Effector memory CD4-positive, alpha-beta T cell (primary cell): ENCODE measurements around the gene LTBP1.

Source experiments
- DNase-seq, 3 donors: peaks; one replicate each; pipeline ENCODE4 v3.0.0-alpha.2; 2020
- H3K27ac ChIP-seq: 2 replicates; pipeline ENCODE4 v1.7.0; 2013; ENCODE audit warnings: mild to moderate bottlenecking, low read length, moderate library complexity; ENCODE audit not compliant: insufficient read depth, poor library complexity, severe bottlenecking
- H3K27me3 ChIP-seq: replicated peaks from 2 replicates; pipeline ENCODE4 v1.7.0; 2013; ENCODE audit warnings: mild to moderate bottlenecking, low read length; ENCODE audit not compliant: insufficient read depth, control insufficient read depth, poor library complexity, severe bottlenecking
- H3K36me3 ChIP-seq: 2 replicates; pipeline ENCODE4 v1.7.0; 2013; ENCODE audit warnings: mild to moderate bottlenecking, low read length, moderate library complexity; ENCODE audit not compliant: control insufficient read depth, insufficient read depth
- H3K4me1 ChIP-seq: 2 replicates; pipeline ENCODE4 v1.7.0; 2013; ENCODE audit warnings: low read length, mild to moderate bottlenecking; ENCODE audit not compliant: control insufficient read depth, insufficient read depth, poor library complexity, severe bottlenecking
- H3K4me3 ChIP-seq: 2 replicates; pipeline ENCODE4 v1.7.0; 2013; ENCODE audit warnings: low read length, low read depth, mild to moderate bottlenecking; ENCODE audit not compliant: insufficient read depth, poor library complexity, severe bottlenecking
- H3K9me3 ChIP-seq: 2 replicates; pipeline ENCODE4 v1.7.0; 2013; ENCODE audit warnings: mild to moderate bottlenecking, low read length, moderate library complexity; ENCODE audit not compliant: control insufficient read depth

Gene LTBP1

DNA sequence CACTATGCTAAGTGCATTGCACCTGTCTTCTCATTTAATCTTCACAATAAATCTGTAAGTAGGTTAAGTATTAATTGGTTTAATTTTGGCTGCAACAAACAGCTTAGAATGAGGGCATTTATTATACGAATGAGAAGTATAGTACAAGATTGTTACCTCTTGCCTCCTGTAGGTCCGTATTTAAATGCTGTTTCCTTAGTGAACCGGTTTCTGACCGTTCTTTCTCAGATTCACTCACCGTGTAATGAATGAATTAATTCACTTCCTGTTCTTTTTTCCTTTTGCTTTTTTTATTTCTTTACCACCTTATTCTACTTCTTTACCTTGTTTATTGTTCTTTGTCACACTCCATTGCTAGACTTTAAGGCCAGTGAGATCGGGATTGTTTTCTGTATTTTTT is 375.9 kb downstream of the LTBP1 start:
- no peak overlapping the region for H3K27ac ChIP-seq

DNA sequence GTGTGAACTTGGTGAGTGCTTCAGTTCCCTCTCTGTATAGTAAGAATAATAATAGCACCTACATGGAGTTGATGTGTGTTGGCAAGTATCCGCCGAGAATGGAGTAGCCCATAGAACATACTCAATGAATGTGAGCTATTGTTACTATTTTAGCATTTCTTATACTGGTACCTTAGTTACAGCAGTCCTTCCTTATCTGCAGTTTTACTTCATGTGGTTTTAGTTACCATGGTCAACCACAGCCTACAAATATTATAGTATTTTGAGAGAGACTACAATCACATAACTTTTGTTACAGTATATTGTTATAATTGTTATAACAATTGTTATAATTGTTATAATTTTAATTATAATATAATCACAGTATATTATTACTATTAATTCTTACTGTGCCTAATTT is 377.2 kb downstream of the LTBP1 start:
- no peaks in the 10 kb centered on the region for H3K27me3 ChIP-seq
- no peak for DNase-seq
- H3K9me3 ChIP-seq: no peaks in the 10 kb centered on the region

More for the DNA sequence above, 375.9 kb downstream of the LTBP1 start:
- Histone ChIP-seq H3K4me1 (no peaks in the 10 kb centered on the region), H3K27me3 (no peaks in the 10 kb centered on the region), H3K9me3 (no peaks in the 10 kb centered on the region), H3K36me3 (no peaks in the 10 kb centered on the region), H3K4me3 (no peak overlapping the region)
- no peak for DNase-seq

DNA sequence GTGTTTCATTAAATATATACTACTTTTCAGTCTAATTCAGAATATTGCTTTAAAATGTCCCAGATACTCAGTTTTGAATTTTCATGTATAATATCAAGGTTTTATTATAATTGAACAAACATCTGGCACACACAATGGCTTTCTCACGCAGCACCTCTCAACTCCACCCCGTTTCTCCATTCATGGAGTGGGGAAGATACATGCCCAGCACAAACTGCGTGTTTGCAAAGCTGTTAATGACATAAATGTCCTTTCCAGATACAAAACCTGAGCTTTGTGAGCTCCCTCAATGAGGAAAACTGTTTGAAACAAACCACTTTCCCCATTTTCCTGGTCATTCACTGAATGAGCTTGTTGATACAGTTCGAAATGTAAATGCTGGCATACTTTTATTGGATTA is 379.3 kb downstream of the LTBP1 start:
- H3K9me3 ChIP-seq: no peaks in the 10 kb centered on the region
- no peaks in the 10 kb centered on the region for H3K36me3 ChIP-seq
- H3K27ac ChIP-seq: no peak overlapping the region

More for the DNA sequence above, 377.2 kb downstream of the LTBP1 start:
- H3K4me1 ChIP-seq: no peaks in the 10 kb centered on the region
- H3K36me3 ChIP-seq: no peaks in the 10 kb centered on the region
- H3K4me3 ChIP-seq: no peak overlapping the region
- H3K27ac ChIP-seq: no peak overlapping the region

DNA sequence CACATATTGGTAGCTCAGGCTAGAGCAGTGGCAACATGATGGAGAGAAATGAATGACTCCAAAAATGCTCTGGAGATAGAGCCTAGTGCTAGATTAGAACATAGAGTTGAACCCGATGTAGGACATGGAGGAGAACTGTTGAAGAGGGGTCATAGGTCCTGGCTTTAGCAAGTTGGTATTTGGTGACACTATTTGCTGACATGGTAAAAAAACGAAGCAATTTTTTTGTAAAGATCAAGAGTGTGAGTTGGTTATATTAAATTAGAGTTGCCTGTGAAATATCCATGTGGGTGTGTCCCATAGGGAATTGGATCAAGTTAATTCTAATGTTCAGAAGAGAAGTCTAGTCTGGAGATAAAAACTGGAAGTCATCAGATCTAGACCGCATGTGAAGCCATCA is 386.7 kb downstream of the LTBP1 start:
- no peak overlapping the region for H3K4me3 ChIP-seq
- no peaks in the 10 kb centered on the region for H3K9me3 ChIP-seq
- no peaks in the 10 kb centered on the region for H3K36me3 ChIP-seq
- no peak for DNase-seq
- no peaks in the 10 kb centered on the region for H3K27me3 ChIP-seq
- no peak overlapping the region for H3K27ac ChIP-seq
- H3K4me1 ChIP-seq: no peaks in the 10 kb centered on the region

More for the DNA sequence above, 379.3 kb downstream of the LTBP1 start:
- H3K4me3 ChIP-seq: no peak overlapping the region
- no peak for DNase-seq
- no peaks in the 10 kb centered on the region for H3K27me3 ChIP-seq
- H3K4me1 ChIP-seq: no peaks in the 10 kb centered on the region

DNA sequence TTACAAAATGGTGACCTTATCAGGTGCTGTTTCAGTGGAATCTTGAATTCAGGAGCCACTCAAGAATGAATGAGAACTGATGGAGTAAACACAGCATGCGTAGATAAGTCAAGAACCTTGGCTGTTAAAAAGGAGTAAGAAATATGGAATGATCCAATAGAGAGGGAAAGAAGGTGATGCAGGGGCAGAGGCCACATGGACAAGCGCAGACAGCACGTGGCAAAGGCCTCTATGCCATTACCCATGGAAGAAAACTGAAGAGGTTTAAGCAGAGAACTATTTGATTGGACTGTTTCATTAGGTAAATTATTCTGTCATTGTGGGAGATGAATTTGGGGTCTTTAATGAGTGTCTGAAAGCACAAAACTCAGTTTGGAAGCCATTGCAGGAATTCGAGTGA is 387.3 kb downstream of the LTBP1 start:
- H3K4me3 ChIP-seq: no peak overlapping the region
- H3K27me3 ChIP-seq: no peaks in the 10 kb centered on the region
- H3K36me3 ChIP-seq: no peaks in the 10 kb centered on the region
- no peak overlapping the region for H3K27ac ChIP-seq
- no peaks in the 10 kb centered on the region for H3K4me1 ChIP-seq
- DNase-seq: no peak
- H3K9me3 ChIP-seq: no peaks in the 10 kb centered on the region

DNA sequence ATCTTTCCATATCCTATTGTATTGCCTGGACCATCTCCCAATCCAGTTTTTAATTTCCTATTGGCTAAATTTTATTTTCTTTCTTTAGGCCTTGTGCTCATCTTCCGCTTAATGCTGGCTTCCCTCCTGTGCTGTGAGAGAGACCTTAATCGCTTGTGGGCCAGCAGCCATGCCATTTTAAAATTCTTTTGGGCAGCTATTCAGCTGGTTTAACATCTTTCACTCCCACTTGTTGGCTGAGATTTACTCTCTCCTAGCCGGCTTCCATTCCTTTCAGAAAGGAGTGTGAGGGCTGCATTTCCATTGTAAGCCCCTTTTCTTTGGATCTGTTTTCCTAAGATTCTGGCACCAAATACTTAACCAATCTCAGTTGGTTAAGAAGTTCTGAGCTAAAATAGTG is 388.8 kb downstream of the LTBP1 start:
- no peak overlapping the region for H3K4me3 ChIP-seq
- no peak for DNase-seq
- no peaks in the 10 kb centered on the region for H3K27me3 ChIP-seq
- no peaks in the 10 kb centered on the region for H3K4me1 ChIP-seq
- no peak overlapping the region for H3K27ac ChIP-seq
- H3K36me3 ChIP-seq: no peaks in the 10 kb centered on the region
- H3K9me3 ChIP-seq: no peaks in the 10 kb centered on the region

DNA sequence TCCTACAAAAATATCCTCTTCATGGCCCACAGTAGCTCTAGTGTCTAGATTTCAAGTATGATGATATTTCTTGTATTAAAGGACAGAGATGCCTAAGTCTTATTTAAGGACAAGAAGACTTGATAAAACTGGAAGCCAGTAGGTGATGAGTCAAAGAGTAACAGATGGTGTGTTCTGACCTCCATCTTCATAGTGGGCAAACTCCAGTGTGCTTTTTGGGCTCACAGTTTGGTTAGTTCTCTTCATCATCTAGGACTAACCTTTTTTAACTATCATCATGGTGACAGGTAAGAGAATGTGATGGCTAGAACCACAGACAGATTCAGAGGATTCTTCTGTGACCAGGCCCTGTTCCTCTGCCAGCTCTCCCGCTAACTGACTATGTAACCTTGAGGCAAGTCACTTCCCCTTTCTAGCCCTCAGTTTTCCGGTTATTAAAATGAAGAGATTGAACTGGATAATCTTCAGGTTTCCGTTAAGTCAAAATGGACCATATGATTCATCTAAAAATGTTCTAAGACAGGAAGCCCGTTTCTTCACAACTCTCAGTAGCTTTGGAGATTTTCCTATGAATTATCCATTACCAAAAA is 389.4 kb downstream of the LTBP1 start:
- H3K27ac ChIP-seq: no peak overlapping the region
- no peaks in the 10 kb centered on the region for H3K4me1 ChIP-seq
- no peak overlapping the region for H3K4me3 ChIP-seq
- no peak for DNase-seq
- H3K27me3 ChIP-seq: no peaks in the 10 kb centered on the region
- H3K36me3 ChIP-seq: no peaks in the 10 kb centered on the region
- no peaks in the 10 kb centered on the region for H3K9me3 ChIP-seq

DNA sequence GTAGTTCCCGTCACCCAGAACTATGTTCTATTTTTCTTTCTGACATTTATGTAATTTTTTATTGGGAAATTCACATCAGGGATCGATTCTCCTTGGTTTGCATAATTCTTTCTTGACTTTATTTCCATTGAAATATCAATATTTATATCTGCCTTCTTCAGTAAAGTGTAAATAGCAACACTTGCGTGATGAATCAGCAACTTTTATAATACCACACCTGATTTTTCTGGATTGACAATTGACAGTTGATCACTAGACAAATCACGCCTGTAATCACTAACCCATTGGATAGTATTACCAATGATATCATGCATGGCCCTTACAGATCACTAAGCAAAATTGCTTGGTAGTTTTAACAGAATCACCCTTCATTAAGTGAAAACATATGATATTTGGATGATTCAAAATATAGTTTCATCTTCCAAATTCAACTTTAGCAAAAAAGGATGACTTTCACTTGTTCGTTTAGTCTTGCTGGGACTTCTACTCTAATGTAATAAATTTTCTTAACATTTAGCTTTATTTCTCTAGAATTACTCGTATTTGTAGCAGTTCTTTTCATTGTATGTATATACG is 390.7 kb downstream of the LTBP1 start:
- DNase-seq: no peak
- no peaks in the 10 kb centered on the region for H3K4me1 ChIP-seq
- no peaks in the 10 kb centered on the region for H3K27me3 ChIP-seq
- no peak overlapping the region for H3K27ac ChIP-seq
- H3K36me3 ChIP-seq: no peaks in the 10 kb centered on the region
- no peak overlapping the region for H3K4me3 ChIP-seq
- no peaks in the 10 kb centered on the region for H3K9me3 ChIP-seq

DNA sequence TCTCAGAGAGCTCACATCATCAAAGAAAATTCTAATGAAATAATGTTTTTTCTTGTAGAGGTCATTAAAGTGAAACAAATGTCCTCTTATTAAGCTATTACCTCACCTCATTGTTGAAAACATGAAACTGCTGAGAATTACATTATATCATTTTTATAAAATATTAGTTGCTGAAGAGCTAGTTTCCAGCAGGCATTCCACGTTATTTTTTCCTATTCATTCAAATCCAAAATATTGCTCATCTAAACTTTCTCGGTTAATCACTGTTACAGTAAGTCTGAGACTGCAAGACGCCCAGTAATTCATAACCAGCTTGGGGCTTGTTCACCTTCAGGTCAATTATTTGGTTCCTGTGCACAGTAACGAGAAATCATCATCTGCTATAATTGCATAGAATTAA is 391.2 kb downstream of the LTBP1 start:
- Histone ChIP-seq H3K9me3 (no peaks in the 10 kb centered on the region), H3K4me1 (no peaks in the 10 kb centered on the region), H3K36me3 (no peaks in the 10 kb centered on the region), H3K27me3 (no peaks in the 10 kb centered on the region), H3K27ac (no peak overlapping the region), H3K4me3 (no peak overlapping the region)
- DNase-seq: no peak

DNA sequence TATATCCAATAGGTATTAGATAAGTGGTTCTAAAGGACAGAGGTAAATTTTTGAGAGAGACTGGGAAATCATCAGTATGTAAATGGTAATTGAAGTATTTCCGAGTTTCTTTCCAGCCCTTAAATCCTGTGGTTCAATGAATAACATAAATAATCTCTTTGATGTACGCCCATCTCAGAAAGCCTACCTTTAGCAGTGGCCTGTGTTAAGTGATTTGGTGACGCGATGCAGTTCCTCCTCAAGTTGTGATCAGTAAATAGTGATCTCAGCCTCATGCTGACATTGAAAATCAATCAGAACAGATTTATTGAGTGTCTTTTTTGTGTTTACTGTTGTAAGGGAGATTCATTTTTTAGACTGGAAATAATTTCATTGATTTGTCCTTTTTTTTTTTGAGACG is 392.5 kb downstream of the LTBP1 start:
- H3K4me1 ChIP-seq: no peaks in the 10 kb centered on the region

More for the DNA sequence above, 392.5 kb downstream of the LTBP1 start:
- H3K9me3 ChIP-seq: no peaks in the 10 kb centered on the region
- no peaks in the 10 kb centered on the region for H3K36me3 ChIP-seq
- H3K27me3 ChIP-seq: no peaks in the 10 kb centered on the region
- no peak overlapping the region for H3K27ac ChIP-seq
- DNase-seq: no peak
- no peak overlapping the region for H3K4me3 ChIP-seq
